HuH-7 (cell line): ENCODE data around the gene SBF2.

Experiments used
- DNase-seq: peaks from one replicate; pipeline ENCODE4 v3.0.0; 2011; ENCODE audit warnings: low spot score

SBF2 gene

GRCh38 chr11:10293423-10294289 lies at the start of gene SBF2:
SBF2 (minus strand) TSS chr11:10294219; CDS start chr11:10294069, 150 bp downstream.
- peak; percentile 81 for DNase-seq

GRCh38 chr11:10338287-10338686 lies 44.3 kb upstream of the SBF2 start:
- no peak for DNase-seq

- no peak for DNase-seq
Observed at GRCh38 chr11:10333490-10333889, 39.5 kb upstream of the SBF2 start.

GRCh38 chr11:10331548-10332289 lies 37.7 kb upstream of the SBF2 start:
- DNase-seq, result no peak

DNA sequence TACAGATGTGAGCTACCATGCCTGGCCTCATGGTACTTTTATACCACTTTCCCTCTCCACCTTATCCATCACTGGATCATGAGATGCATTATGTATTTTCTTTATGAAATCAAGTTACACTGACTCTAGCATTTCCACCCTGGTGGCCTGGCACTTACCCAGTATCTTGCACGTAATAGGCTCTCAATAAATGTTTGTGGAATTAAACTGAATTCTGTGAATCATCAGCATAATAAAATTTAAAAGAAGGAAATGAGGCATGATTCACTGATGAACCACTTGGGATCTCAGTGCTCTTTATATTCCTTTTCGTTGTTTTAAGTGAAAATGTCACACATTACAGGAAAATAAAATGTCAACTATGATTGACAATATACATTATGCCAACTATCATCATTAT lies 35.9 kb upstream of the SBF2 start:
- DNase-seq, result no peak

- no peak for DNase-seq
Observed at GRCh38 chr11:10329356-10329755, 35.3 kb upstream of the SBF2 start.

DNA sequence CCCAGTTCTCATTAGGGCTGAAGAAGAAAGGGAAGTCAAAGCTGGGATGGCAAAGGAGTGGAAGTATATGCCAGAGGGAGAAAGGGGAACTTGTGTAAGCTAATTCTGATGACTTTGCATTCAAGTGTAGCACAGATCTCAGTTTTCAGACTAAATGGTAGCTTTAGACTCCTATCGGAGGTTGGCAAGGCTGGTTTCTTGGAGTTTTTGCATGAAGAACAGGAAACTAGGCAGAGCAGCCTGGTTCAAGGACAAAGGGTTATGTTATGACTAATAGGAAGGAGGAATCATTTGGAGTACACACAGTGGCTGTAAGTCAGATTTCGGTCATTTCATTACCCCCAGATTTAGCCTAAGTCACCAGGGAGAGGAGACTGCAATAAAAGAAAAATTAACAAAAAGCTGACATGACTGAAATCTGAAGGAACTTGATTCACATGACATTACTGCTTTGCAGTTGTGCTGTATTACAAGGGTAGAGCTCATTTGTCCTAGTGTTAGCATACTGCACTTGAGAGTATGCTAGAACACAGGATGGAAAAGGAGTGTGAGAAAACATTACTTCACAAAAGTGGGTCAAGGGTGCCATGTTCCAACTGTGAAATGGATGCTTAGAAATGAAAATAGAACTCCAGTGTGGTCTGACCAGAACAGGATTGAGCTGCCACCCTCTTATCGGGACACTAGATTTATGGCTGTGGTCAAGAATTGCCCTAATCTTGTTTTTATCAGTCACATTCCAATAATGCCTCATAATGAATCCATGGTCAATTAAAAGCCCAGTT lies 34.5 kb upstream of the SBF2 start:
- DNase-seq, result no peak

DNA sequence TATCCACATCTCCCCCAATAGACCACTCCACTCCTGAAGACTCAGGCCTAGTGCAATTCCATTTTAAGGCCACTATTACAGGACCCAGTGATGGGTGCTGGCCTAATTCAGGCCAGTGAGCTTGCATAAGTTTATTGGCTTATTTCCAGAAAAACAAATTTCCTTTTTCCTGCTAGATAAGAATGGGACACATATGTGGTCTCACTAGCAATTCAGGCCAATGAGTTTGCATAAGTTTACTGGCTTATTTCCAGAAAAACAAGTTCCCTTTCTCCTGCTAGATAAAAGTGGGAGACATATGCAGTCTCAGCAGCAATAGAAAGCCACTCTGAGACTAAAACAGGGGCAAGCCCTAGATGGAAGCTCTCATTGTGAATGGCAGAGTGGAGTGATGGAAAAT lies 33.2 kb upstream of the SBF2 start:
- DNase-seq, result no peak

DNA sequence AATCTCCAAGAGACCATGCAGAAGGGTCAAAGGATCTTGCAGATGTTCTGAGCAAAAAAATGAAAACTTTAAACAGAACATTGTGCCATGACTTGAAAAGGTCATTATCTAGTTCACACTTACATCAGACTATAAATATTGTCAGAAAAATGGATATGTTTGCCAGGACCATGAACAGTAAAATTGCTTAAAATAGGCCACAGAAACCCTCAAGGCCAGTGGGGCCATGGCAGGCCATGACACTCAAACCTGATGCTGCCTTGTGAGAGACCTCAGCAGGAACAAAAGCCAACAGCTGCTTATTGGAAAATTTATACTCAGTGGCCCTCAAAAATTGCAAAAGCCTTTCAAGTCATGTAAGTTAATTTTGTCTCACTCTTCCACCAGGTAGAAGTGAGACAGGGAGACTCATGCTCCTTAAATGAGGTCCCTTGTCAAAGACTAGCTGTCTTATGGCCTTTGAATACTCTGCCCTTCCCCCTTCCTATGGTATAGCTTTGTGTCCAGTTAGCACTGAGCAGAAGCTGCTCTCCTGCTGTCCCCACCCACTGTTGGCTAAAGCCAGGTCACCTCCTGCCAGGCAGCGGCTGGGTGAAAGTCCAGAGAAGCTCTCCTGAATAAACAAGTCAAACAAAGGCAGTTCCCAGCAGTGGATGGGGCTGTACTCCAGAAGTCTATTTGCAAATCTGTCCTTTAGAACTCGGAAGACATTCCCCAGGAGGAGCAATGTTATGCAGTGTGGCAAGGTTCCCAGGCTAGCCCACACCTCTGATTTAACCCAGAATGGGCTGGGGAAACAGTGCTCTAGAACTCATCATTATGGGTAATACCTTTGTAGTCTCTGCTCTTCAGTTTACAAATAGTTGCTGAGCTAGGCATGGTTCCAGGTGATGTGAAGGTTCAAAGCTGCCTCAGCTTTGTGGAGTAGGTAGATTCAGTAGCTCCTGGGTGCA lies 32.3 kb upstream of the SBF2 start:
- DNase-seq, result peak; percentile 55

GRCh38 chr11:10325277-10326011 lies 31.4 kb upstream of the SBF2 start:
- no peak for DNase-seq

GRCh38 chr11:10324474-10324873 lies 30.5 kb upstream of the SBF2 start:
- DNase-seq, result no peak

GRCh38 chr11:10323793-10324170 lies 29.8 kb upstream of the SBF2 start:
- no peak for DNase-seq

- DNase-seq, result no peak
Observed at GRCh38 chr11:10322830-10323792, 29.1 kb upstream of the SBF2 start.

DNA sequence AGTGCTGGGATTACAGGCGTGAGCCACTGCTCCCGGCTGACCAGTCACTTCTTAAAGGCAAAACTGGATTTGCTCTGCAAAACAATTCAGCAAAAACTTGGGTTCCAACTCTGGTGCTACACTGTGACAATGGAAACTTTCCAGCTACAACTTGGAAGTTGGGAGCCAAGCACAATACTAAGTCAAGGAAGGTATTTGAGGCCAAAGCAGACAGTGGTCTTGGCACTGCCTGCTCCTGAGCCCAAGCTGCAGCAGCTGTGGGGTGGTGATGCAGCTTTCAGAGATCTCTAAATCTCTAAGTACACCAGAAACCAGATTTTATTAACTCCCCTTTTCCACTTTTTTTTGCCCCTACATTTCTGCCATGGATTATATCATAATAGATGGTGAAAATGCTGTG lies 28.4 kb upstream of the SBF2 start:
- DNase-seq, result no peak

DNA sequence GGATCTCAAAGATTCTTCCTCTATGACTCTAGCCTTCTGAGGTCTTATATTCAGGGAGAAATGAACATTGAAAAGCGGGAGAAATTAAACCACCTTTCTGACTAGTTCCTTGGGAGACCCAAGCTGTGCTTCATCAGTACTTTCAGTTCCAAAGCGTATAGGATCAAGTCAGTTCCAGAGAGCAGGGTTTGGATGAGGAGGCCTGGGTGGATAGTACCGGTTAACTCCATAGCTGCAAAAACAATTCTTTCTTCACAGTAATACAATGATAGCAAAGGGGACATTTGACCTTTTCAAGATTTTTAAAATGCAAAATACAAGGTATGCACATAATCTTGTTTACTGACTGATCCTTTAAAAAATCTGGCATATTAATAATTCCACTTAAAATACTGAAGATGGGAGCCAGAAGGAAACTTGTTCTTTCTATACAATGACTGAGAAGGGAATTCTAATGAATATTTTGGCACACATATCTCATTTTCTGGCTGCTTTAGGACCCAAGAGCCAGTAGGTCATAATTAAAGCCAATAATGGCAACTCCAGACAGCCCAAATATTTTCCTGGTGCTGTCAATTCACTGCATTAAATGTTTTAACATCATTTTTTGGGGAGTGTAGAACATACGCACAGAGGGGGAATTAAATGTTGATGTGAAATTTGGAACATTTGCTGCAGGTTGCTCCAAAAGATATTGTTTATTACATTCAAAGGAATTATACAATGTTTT lies 26.9 kb upstream of the SBF2 start:
- DNase-seq, result no peak

- no peak for DNase-seq
Observed at GRCh38 chr11:10319702-10320558, 25.9 kb upstream of the SBF2 start.

GRCh38 chr11:10318527-10318802 lies 24.4 kb upstream of the SBF2 start:
- no peak for DNase-seq
